Mesothelial cell of epicardium (in vitro differentiated cells): ENCODE measurements around the gene PREB. TPM values are rescaled to one million over a fixed set of nuclear protein-coding genes. Genes with fewer than 3 reads are reported as not detected.
"Not testable (repeated sequence)": the region's sequence is repeated elsewhere in the genome, so short reads cannot be mapped to it uniquely, and the experiment has no call there.

Source experiments
- DNase-seq, 2 experiments: peaks; one replicate each; pipeline ENCODE4 v3.0.0; 2021; ENCODE audit warnings: low spot score in 2 of 2; ENCODE audit not compliant: unreplicated experiment in 2 of 2
- H3K27ac Mint-ChIP-seq: 2 replicates; pipeline ENCODE4 v1.8.0; 2021; ENCODE audit warnings: mixed read lengths
- H3K27me3 Mint-ChIP-seq: 2 replicates; pipeline ENCODE4 v1.8.0; 2021; ENCODE audit warnings: low read depth, mixed read lengths
- H3K36me3 Mint-ChIP-seq: 2 replicates; pipeline ENCODE4 v1.8.0; 2021; ENCODE audit warnings: mixed read lengths
- H3K4me1 Mint-ChIP-seq: 2 replicates; pipeline ENCODE4 v1.8.0; 2021; ENCODE audit warnings: mixed read lengths
- H3K4me3 Mint-ChIP-seq: 2 replicates; pipeline ENCODE4 v1.8.0; 2021; ENCODE audit warnings: mild to moderate bottlenecking, moderate library complexity, mixed read lengths
- H3K9me3 Mint-ChIP-seq: 2 replicates; pipeline ENCODE4 v1.8.0; 2021; ENCODE audit warnings: mixed read lengths
- CTCF ChIP-seq: fragments of 200-600 bp; sonication (generic); IDR thresholded peaks from one replicate; pipeline ENCODE4 v1.5.0; 2021; ENCODE audit warnings: antibody characterized with exemption; ENCODE audit not compliant: unreplicated experiment
- total RNA-seq: library from RNA; stranded (reverse); gene quantifications from 3 replicates; pipeline ENCODE4 v1.2.1, GENCODE V29; 2021

PREB gene
- total RNA-seq, 1 donor from 2014 or later = 41.6 TPM

- no peak for DNase-seq
- H3K27me3 Mint-ChIP-seq = peaks cover 30% of the 10 kb centered on the region
- TF ChIP-seq CTCF = no peak
- H3K27ac Mint-ChIP-seq = no peak overlapping the region
- H3K9me3 Mint-ChIP-seq = no peaks in the 10 kb centered on the region
- H3K36me3 Mint-ChIP-seq = no peaks in the 10 kb centered on the region
- no peaks in the 10 kb centered on the region for H3K4me1 Mint-ChIP-seq
- no peak overlapping the region for H3K4me3 Mint-ChIP-seq
Measured at GRCh38 chr2:27177441-27178351, 43.3 kb upstream of the PREB start.

GRCh38 chr2:27175781-27176180, 41.3 kb upstream of the PREB start:
- DNase-seq, H3K36me3 Mint-ChIP-seq, H3K27ac Mint-ChIP-seq, H3K4me3 Mint-ChIP-seq, H3K9me3 Mint-ChIP-seq, H3K4me1 Mint-ChIP-seq: not testable (repeated sequence)
- H3K27me3 Mint-ChIP-seq = peaks cover 35% of the 10 kb centered on the region

- Mint-ChIP-seq H3K9me3 (no peaks in the 10 kb centered on the region), H3K27me3 (peaks cover 39% of the 10 kb centered on the region), H3K27ac (no peak overlapping the region), H3K4me1 (no peaks in the 10 kb centered on the region), H3K4me3 (no peak overlapping the region), H3K36me3 (no peaks in the 10 kb centered on the region)
- no peak for TF ChIP-seq CTCF
- DNase-seq = no peak
Measured at GRCh38 chr2:27175330-27175729, 40.9 kb upstream of the PREB start.

- no peak overlapping the region for H3K4me3 Mint-ChIP-seq
- H3K27me3 Mint-ChIP-seq = peaks cover 40% of the 10 kb centered on the region
- H3K4me1 Mint-ChIP-seq = no peaks in the 10 kb centered on the region
- H3K9me3 Mint-ChIP-seq = no peaks in the 10 kb centered on the region
- DNase-seq = no peak
- TF ChIP-seq CTCF = no peak
- no peaks in the 10 kb centered on the region for H3K36me3 Mint-ChIP-seq
- H3K27ac Mint-ChIP-seq = no peak overlapping the region
Measured at GRCh38 chr2:27174638-27175037, 40.2 kb upstream of the PREB start.

- no peak for TF ChIP-seq CTCF
- H3K4me1 Mint-ChIP-seq = no peaks in the 10 kb centered on the region
- no peak for DNase-seq
- peaks cover 26% of the 10 kb centered on the region for H3K27me3 Mint-ChIP-seq
- H3K4me3 Mint-ChIP-seq = no peak overlapping the region
- no peak overlapping the region for H3K27ac Mint-ChIP-seq
- no peaks in the 10 kb centered on the region for H3K9me3 Mint-ChIP-seq
- H3K36me3 Mint-ChIP-seq = no peaks in the 10 kb centered on the region
Measured at GRCh38 chr2:27171351-27171848, 37.0 kb upstream of the PREB start.

GRCh38 chr2:27170581-27171337, 36.3 kb upstream of the PREB start:
- Mint-ChIP-seq H3K27ac (no peak overlapping the region), H3K27me3 (peaks cover 20% of the 10 kb centered on the region), H3K9me3 (no peaks in the 10 kb centered on the region), H3K4me3 (no peak overlapping the region), H3K36me3 (no peaks in the 10 kb centered on the region), H3K4me1 (no peaks in the 10 kb centered on the region)
- TF ChIP-seq CTCF = no peak
- DNase-seq = no peak
